ENCODE measurements around the gene ITPKC. TPM values are rescaled to one million over a fixed set of nuclear protein-coding genes. Genes with fewer than 3 reads are reported as not detected.
"Not testable (repeated sequence)": the region's sequence is repeated elsewhere in the genome, so short reads cannot be mapped to it uniquely, and the experiment has no call there.

Gene ITPKC
- total RNA-seq, 1 experiment from 2014 or later, result 4.6 TPM

DNA sequence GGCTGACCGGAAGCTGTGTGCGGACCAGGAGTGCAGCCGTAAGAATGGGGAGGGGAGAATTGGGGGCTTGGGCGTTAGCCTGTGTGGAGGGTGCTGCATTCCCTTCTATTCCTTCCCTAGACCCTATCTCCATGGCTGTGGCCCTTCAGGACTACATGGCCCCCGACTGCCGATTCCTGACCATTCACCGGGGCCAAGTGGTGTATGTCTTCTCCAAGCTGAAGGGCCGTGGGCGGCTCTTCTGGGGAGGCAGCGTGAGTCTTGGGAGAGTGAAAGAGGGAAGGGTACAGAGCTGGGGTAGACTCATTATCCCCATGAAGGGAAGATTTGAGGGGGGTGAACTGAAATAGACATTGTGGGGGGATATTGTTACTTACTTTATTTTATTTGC is 58.7 kb downstream of the ITPKC start:
- in situ Hi-C loops (cut with HindIII; ENCODE audit: low pct_unique_long_range_greater_than_20kb, low sequenced_read_pairs), result no loop called here
- DNase-seq (ENCODE audit: low read depth, low spot score), result peak; percentile 42

- in situ Hi-C loops (cut with HindIII; ENCODE audit: low pct_unique_long_range_greater_than_20kb, low sequenced_read_pairs), result no loop called here
- DNase-seq (ENCODE audit: low read depth, low spot score), result no peak
These were observed 59.5 kb downstream of the ITPKC start for GRCh38 chr19:40776364-40776763.

DNA sequence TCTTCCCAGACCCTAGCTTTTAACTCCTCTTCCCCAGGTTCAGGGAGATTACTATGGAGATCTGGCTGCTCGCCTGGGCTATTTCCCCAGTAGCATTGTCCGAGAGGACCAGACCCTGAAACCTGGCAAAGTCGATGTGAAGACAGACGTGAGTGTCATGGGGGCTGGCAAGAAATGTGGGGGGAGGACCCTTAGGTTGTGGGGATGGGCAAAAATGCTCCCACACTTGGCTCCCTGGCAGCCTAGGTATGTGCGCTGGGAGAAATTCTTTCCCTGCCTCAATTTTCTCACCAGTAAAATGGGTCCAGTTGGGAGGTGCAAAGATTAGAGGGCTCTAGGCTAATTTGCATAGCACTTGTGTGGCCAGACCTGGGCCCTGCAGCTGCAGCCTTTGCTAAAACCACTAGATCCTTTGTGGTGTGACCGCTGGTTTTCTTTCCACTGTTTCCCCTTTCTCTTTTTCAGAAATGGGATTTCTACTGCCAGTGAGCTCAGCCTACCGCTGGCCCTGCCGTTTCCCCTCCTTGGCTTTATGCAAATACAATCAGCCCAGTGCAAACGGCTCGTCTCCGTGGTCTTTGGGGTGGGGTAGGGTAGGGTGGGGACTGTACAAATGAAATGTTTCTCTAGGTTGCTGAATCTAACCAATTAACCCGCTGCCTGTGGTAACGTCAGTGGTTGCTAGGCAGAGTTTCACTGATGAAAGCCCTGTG is 60.2 kb downstream of the ITPKC start:
- in situ Hi-C loops (cut with HindIII; ENCODE audit: low pct_unique_long_range_greater_than_20kb, low sequenced_read_pairs), result no loop called here
- DNase-seq (ENCODE audit: low read depth, low spot score), result peak; percentile 95

GRCh38 chr19:40777645-40777936 is 60.7 kb downstream of the ITPKC start:
- DNase-seq (ENCODE audit: low read depth, low spot score), result no peak
- in situ Hi-C loops (cut with HindIII; ENCODE audit: low pct_unique_long_range_greater_than_20kb, low sequenced_read_pairs), result no loop called here

DNA sequence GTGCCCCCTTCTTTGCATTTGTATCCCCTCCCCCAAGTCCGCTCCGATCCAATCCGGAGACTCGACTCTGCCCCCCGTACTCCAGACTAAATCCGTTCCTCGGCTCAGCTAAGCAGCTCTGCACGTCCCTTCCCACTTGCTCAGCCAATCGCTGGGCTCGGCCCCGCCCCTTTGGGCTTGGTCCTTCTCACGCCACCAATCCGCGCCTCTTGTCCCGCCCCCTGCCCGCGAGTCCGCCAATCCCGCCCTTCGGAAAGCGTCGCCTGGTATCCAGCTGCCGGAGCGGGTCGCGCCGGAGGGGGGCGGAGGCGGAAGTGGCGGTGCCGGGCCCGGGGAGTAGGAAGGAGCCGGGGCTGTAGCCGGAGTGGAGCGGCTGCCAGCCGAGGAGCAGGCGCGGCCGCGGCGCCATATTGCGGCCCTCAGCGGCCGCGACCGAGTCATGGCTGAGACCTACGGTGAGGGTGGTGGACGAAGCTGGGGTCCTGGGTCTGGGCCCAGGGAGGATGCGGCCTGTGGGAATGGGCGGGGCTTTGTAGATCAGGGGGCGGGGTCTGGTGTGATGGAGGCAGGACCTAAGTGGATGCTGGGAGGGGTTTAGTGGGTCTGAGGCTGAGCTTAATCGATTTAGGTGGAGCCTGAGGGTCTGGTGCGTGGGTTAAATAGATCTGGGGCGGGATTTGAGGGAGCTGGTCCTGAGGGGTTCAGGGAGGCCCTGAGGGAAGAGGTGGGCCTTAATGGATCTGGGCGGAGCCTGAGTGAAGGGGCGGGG is 61.2 kb downstream of the ITPKC start, which contains the start of gene RAB4B:
Gene RAB4B (plus strand): TSS at position 311 of the 769 bp plus-strand sequence. CDS start 129 bp downstream, at position 440.
- in situ Hi-C loops (cut with HindIII; ENCODE audit: low pct_unique_long_range_greater_than_20kb, low sequenced_read_pairs), result no loop called here
- DNase-seq (ENCODE audit: low read depth, low spot score), result peak; percentile 99

- no peak for DNase-seq (ENCODE audit: low read depth, low spot score)
- in situ Hi-C loops (cut with HindIII; ENCODE audit: low pct_unique_long_range_greater_than_20kb, low sequenced_read_pairs), result no loop called here
These were observed 61.9 kb downstream of the ITPKC start for GRCh38 chr19:40778706-40779284.

- in situ Hi-C loops (cut with HindIII; ENCODE audit: low pct_unique_long_range_greater_than_20kb, low sequenced_read_pairs), result no loop called here
- no peak for DNase-seq (ENCODE audit: low read depth, low spot score)
These were observed 63.7 kb downstream of the ITPKC start for GRCh38 chr19:40780582-40780981.

- no peak for DNase-seq (ENCODE audit: low read depth, low spot score)
- in situ Hi-C loops (cut with HindIII; ENCODE audit: low pct_unique_long_range_greater_than_20kb, low sequenced_read_pairs), result no loop called here
These were observed 64.2 kb downstream of the ITPKC start for GRCh38 chr19:40781140-40781539.

DNA sequence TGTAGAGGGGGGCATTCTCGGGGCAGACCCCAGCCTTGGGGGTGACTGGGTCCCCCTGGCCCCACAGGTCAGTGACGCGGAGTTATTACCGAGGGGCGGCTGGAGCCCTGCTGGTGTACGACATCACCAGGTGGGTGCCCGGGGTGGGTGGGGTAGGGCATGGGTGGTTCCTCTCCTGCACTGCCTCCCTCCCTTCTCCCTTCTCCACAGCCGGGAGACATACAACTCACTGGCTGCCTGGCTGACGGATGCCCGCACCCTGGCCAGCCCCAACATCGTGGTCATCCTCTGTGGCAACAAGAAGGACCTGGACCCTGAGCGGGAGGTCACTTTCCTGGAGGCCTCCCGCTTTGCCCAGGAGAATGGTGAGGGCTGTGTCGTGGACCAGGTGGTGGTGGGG is 66.8 kb downstream of the ITPKC start:
- in situ Hi-C loops (cut with HindIII; ENCODE audit: low pct_unique_long_range_greater_than_20kb, low sequenced_read_pairs), result no loop called here
- no peak for DNase-seq (ENCODE audit: low read depth, low spot score)

GRCh38 chr19:40784146-40784545 is 67.2 kb downstream of the ITPKC start:
- DNase-seq (ENCODE audit: low read depth, low spot score); in situ Hi-C loops (cut with HindIII; ENCODE audit: low pct_unique_long_range_greater_than_20kb, low sequenced_read_pairs): not testable (repeated sequence)

GRCh38 chr19:40785526-40785925 is 68.6 kb downstream of the ITPKC start:
- in situ Hi-C loops (cut with HindIII; ENCODE audit: low pct_unique_long_range_greater_than_20kb, low sequenced_read_pairs), result no loop called here
- DNase-seq (ENCODE audit: low read depth, low spot score), result no peak

DNA sequence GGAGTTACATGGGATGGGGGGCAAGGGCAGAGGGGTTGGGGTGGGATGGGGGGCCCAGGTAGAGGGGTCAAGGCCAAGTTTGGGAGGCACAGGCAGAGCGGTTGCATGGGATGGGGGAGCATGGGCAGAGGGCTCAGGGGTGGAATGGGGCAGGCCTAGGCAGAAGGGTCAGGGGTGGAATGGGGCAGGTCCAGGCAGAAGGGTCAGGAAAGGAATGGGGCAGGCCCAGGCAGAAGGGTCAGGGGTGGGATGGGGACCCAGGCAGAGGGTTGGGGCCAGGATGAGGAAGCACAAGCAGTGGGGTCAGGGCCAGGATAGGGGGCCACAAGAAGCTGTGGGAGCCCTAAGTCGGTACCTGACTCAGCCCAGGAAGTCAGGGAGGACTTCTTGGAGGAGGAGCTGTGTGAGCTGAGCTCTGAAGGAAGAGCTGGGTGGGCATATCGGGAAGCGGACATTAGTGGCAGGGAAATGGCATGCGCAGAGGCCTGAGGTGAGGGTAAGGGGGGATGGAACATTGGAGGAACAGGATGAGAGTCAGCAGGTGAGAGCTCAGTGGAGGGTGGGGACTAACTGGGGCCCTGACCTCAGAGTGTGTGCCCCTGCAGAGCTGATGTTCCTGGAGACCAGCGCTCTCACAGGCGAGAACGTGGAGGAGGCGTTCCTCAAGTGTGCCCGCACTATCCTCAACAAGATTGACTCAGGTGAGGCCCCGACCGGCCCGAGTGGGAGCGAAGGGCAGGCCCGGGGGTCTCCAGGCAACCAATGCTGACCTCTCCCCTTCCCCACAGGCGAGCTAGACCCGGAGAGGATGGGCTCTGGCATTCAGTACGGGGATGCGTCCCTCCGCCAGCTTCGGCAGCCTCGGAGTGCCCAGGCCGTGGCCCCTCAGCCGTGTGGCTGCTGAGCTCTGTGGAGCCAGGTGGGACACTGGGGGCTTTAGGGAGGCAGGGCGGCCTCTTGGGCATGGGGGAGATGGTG is 69.4 kb downstream of the ITPKC start:
- DNase-seq (ENCODE audit: low read depth, low spot score), result no peak
- in situ Hi-C loops (cut with HindIII; ENCODE audit: low pct_unique_long_range_greater_than_20kb, low sequenced_read_pairs), result no loop called here

Small RNAs within 50 kb of the gene (small RNA-seq; reads per million reads assigned to genes)
- gene RNU6-195P, result 0 reads per million in 2 experiments

Other genes starting within 250 kb of the ITPKC start
- gene SHKBP1, start 140.2 kb upstream of the ITPKC start, total RNA-seq (2014; rRNA removed; shearing (Covaris generic)), result 17.6 and 21.2 TPM in 2 replicates
- 10.9 and 13.4 TPM in 2 replicates for gene LTBP4, start 115.7 kb upstream of the ITPKC start, total RNA-seq (2014; rRNA removed; shearing (Covaris generic))
- gene NUMBL, start 26.5 kb upstream of the ITPKC start, total RNA-seq (2014; rRNA removed; shearing (Covaris generic)), result 6.3 and 7.5 TPM in 2 replicates
- gene COQ8B, start 226 bp upstream of the ITPKC start, total RNA-seq (2014; rRNA removed; shearing (Covaris generic)), result 13.5 and 16.1 TPM in 2 replicates
- 0.13 and 0.51 TPM in 2 replicates for gene ACTMAP, start 33.4 kb downstream of the ITPKC start, total RNA-seq (2014; rRNA removed; shearing (Covaris generic))
- 56.1 and 60.7 TPM in 2 replicates for gene SNRPA, start 34.1 kb downstream of the ITPKC start, total RNA-seq (2014; rRNA removed; shearing (Covaris generic))
- 234 and 256 TPM in 2 replicates for gene MIA, start 58.4 kb downstream of the ITPKC start, total RNA-seq (2014; rRNA removed; shearing (Covaris generic))
- gene RAB4B, start 61.1 kb downstream of the ITPKC start, total RNA-seq (2014; rRNA removed; shearing (Covaris generic)), result 17.9 and 20.8 TPM in 2 replicates
- 58.4 and 70.7 TPM in 2 replicates for gene EGLN2, start 82.1 kb downstream of the ITPKC start, total RNA-seq (2014; rRNA removed; shearing (Covaris generic))
- not detected in 2 replicates for gene CYP2A6, start 133.3 kb downstream of the ITPKC start, total RNA-seq (2014; rRNA removed; shearing (Covaris generic))
- not detected in 2 replicates for gene CYP2A7, start 165.1 kb downstream of the ITPKC start, total RNA-seq (2014; rRNA removed; shearing (Covaris generic))